K562 (cell line): ENCODE data around the gene ASPHD2. TPM values are rescaled to one million over a fixed set of nuclear protein-coding genes. Genes with fewer than 3 reads are reported as not detected.
A peak's percentile ranks its signal among the peaks of the same experiment; 100 is the strongest.

Experiments used
- ATAC-seq: fragments of 200-7000 bp; cut with Tn5 transposase; 3 replicates; pipeline ENCODE4 v1.9.1; 2020; ENCODE audit warnings: moderate library complexity
- BruUV-seq: library from RNA; stranded (reverse); fragments of 400-500 nt; replicated peaks from 2 replicates; lab custom pipeline; 2021; lab: Mats Ljungman, UMichigan
- CTCF ChIA-PET: fragments of 300-600 bp; formaldehyde crosslinking; extraction: SDS; loops from one replicate; lab custom pipeline; 2021; ENCODE audit warnings: low intra/inter-chr PET ratio; lab: Yijun Ruan, JAX
- POLR2A ChIA-PET: fragments of 300-600, 350-650 bp; sonication (Branson Sonifier 250); formaldehyde crosslinking; extraction: SDS; loops from one replicate; lab custom pipeline; 2021; ENCODE audit warnings: antibody characterized with exemption, inconsistent platforms; lab: Yijun Ruan, JAX
- DNase-seq, 4 experiments: peaks; one replicate each; pipeline versions ENCODE4 v3.0.0 to v3.0.0-alpha.2; 2011 to 2018; ENCODE audit warnings: low spot score in 3 of 4, mixed read lengths in 3 of 4; ENCODE audit errors: extremely low read depth in 1 of 4
- FAIRE-seq: peaks from 2 replicates; lab custom pipeline; 2011; peaks lifted over from hg19 to GRCh38; lab: Jason Lieb, UNC
- H2AFZ ChIP-seq: 2 replicates; pipeline ENCODE4 v1.6.0; 2011; ENCODE audit warnings: low read depth, low read length, control low read depth, inconsistent platforms
- H3K27ac ChIP-seq: fragments of 200-600 bp; 3 replicates; pipeline ENCODE4 v1.8.0; 2011; ENCODE audit warnings: low read depth, mild to moderate bottlenecking, control low read depth, inconsistent platforms, low read length, moderate library complexity, mixed read lengths; ENCODE audit errors: extremely low read depth
- H3K27me3 ChIP-seq, 2 experiments: fragments of 300-600 bp in 1 of 2; 2 replicates in 1 of 2; 3 replicates in 1 of 2; pipeline versions ENCODE4 v1.6.0 to v1.8.0; 2011; ENCODE audit warnings: inconsistent platforms in 2 of 2, low read length in 2 of 2, mild to moderate bottlenecking in 1 of 2, mixed read lengths in 1 of 2, moderate library complexity in 1 of 2; ENCODE audit not compliant: control insufficient read depth in 2 of 2, insufficient read depth in 2 of 2
- H3K36me3 ChIP-seq: fragments of 300-600 bp; 3 replicates; pipeline ENCODE4 v1.8.0; 2011; ENCODE audit warnings: mild to moderate bottlenecking, low read length, inconsistent platforms; ENCODE audit not compliant: control insufficient read depth, insufficient read depth
- H3K4me1 ChIP-seq, 2 experiments: fragments of 200-600 bp in 1 of 2; replicated peaks in 1 of 2; 2 replicates in 1 of 2; 3 replicates in 1 of 2; pipeline versions ENCODE4 v1.5.1 to v1.8.0; 2011; ENCODE audit warnings: inconsistent platforms in 2 of 2, low read length in 2 of 2, mild to moderate bottlenecking in 1 of 2, mixed read lengths in 1 of 2, moderate library complexity in 1 of 2; ENCODE audit not compliant: control insufficient read depth in 2 of 2, insufficient read depth in 2 of 2
- H3K4me2 ChIP-seq: 2 replicates; pipeline ENCODE4 v1.6.1; 2011; ENCODE audit warnings: low read length, control low read depth, inconsistent platforms, mixed read lengths; ENCODE audit not compliant: insufficient read depth
- H3K4me3 ChIP-seq: fragments of 200-600 bp; sonication (generic), shearing (Covaris generic); 2 replicates; pipeline ENCODE4 v1.5.1; 2016; ENCODE audit warnings: control low read depth, inconsistent platforms
- H3K79me2 ChIP-seq: fragments of 200-600 bp; 3 replicates; pipeline ENCODE4 v1.8.0; 2011; ENCODE audit warnings: low read length, inconsistent platforms; ENCODE audit not compliant: control insufficient read depth, insufficient read depth
- H3K9ac ChIP-seq, 2 experiments: 2 replicates each; pipeline versions ENCODE4 v1.6.0 to v1.6.1; 2011; ENCODE audit warnings: low read depth in 2 of 2, low read length in 2 of 2, control low read depth in 1 of 2, inconsistent platforms in 1 of 2, mild to moderate bottlenecking in 1 of 2, mixed read lengths in 1 of 2; ENCODE audit not compliant: insufficient read depth in 1 of 2
- H3K9me1 ChIP-seq: one replicate; pipeline ENCODE4 v1.6.0; 2011; ENCODE audit warnings: inconsistent platforms, mild to moderate bottlenecking, low read length, moderate library complexity; ENCODE audit not compliant: control insufficient read depth, insufficient read depth
- H3K9me3 ChIP-seq: replicated peaks from 2 replicates; pipeline ENCODE4 v1.5.1; 2011; ENCODE audit warnings: low read depth, low read length, inconsistent platforms; ENCODE audit not compliant: control insufficient read depth, insufficient read depth
- H4K20me1 ChIP-seq: replicated peaks from 2 replicates; pipeline ENCODE4 v1.6.1; 2011; ENCODE audit warnings: low read length, inconsistent platforms, mixed read lengths; ENCODE audit not compliant: control insufficient read depth, insufficient read depth
- CBX3 ChIP-seq, 2 experiments: IDR thresholded peaks; 1 replicate in 1 of 2; 2 replicates in 1 of 2; pipeline ENCODE4 v1.6.1; 2012; ENCODE audit warnings: inconsistent platforms in 2 of 2, low read length in 2 of 2, borderline replicate concordance in 1 of 2, control low read depth in 1 of 2
- ETS2 ChIP-seq: IDR thresholded peaks from 2 replicates; pipeline ENCODE4 v1.6.1; 2016; ENCODE audit warnings: borderline replicate concordance, missing genetic modification characterization, mild to moderate bottlenecking, moderate library complexity, missing compliant biosample characterization; ENCODE audit not compliant: poor library complexity, severe bottlenecking
- GABPB2 ChIP-seq: fragments of 250-450 bp; sonication (Bioruptor Pico); conservative IDR thresholded peaks from 2 replicates; pipeline ENCODE4 v1.5.1; 2021; ENCODE audit warnings: mild to moderate bottlenecking
- HOMEZ ChIP-seq: fragments of 250-450 bp; sonication (Bioruptor Pico); IDR thresholded peaks from 2 replicates; pipeline ENCODE4 v1.4.0; 2020; ENCODE audit warnings: mild to moderate bottlenecking, moderate library complexity
- JUND ChIP-seq, 2 experiments: IDR thresholded peaks; 2 replicates in 1 of 2; 3 replicates in 1 of 2; pipeline ENCODE4 v1.6.1; 2011; ENCODE audit warnings: borderline replicate concordance in 2 of 2, low read depth in 2 of 2, low read length in 2 of 2, improper control_type of control experiment in 1 of 2, missing biosample characterization in 1 of 2, missing genetic modification characterization in 1 of 2, missing genetic modification reagents in 1 of 2
- NFRKB ChIP-seq: fragments of 450-650 bp; IDR thresholded peaks from 2 replicates; pipeline ENCODE4 v1.6.1; 2016; ENCODE audit warnings: low read depth
- NFYB ChIP-seq: IDR thresholded peaks from 2 replicates; pipeline ENCODE4 v1.6.1; 2011; ENCODE audit warnings: mild to moderate bottlenecking, moderate library complexity; ENCODE audit not compliant: insufficient read length; ENCODE audit errors: extremely low read depth
- RHOXF2B ChIP-seq: fragments of 250-450 bp; sonication (Bioruptor Pico); conservative IDR thresholded peaks from 2 replicates; pipeline ENCODE4 v1.5.1; 2021
- SRSF9 ChIP-seq: fragments of 200-400 bp; formaldehyde crosslinking; IDR thresholded peaks from 2 replicates; pipeline ENCODE4 v1.6.1; 2017; ENCODE audit warnings: low read depth, low read length, borderline replicate concordance
- STAG1 ChIP-seq: sonication (generic); formaldehyde crosslinking; IDR thresholded peaks from 2 replicates; pipeline ENCODE4 v1.5.0; 2020; ENCODE audit warnings: missing genetic modification reagents, borderline replicate concordance
- ZBTB26 ChIP-seq: fragments of 450-650 bp; formaldehyde crosslinking; IDR thresholded peaks from 2 replicates; pipeline ENCODE4 v1.4.0; 2022; ENCODE audit warnings: missing genetic modification characterization
- ZC3H8 ChIP-seq: fragments of 450-650 bp; IDR thresholded peaks from 2 replicates; pipeline ENCODE4 v1.6.1; 2017
- WGBS: fragments of 100-300 bp; shearing (Covaris generic); methylation state at CpG from one replicate; pipeline ENCODE4 v1.1.6; 2016; ENCODE audit warnings: low coverage, mixed read lengths; ENCODE audit not compliant: insufficient coverage; ENCODE audit errors: missing lambda C conversion rate; 5-methylcytosine and 5-hydroxymethylcytosine counted together
- in situ Hi-C: fragments of 300-500 bp; cut with MboI; formaldehyde crosslinking; loops from 4 replicates; pipeline ENCODE4 v1.15.0; 2018; ENCODE audit warnings: inconsistent platforms, mixed read lengths
- intact Hi-C: fragments of 100-400 bp; cut with micrococcal nuclease; formaldehyde crosslinking; loops from 2 replicates; pipeline ENCODE4 v1.14.2; 2022
- polyA plus RNA-seq, 8 experiments: library from polyadenylated mRNA; depleted of rRNA in 4 of 8; stranded (reverse) in 5 of 8; unstranded in 3 of 8; fragments of >200 nt; fragmentation: Nextera tagmentation in 2 of 8; fragmentation: Illumina TruSeq in 1 of 8; extraction: Ambion mirVana in 2 of 8; extraction: Trizol in 1 of 8; gene quantifications; 2 replicates each; pipeline versions ENCODE4 v1.2.1 to v1.2.3, GENCODE V29; 2011 to 2014; ENCODE audit warnings: inconsistent platforms in 1 of 8, missing spikeins in 1 of 8
- total RNA-seq, 7 experiments: library from RNA; depleted of rRNA in 6 of 7; stranded (reverse); fragments of >200 nt in 6 of 7; fragmentation: Illumina TruSeq in 2 of 7; extraction: Trizol in 2 of 7; gene quantifications; 2 replicates each; pipeline versions ENCODE4 v1.2.1 to v1.2.3, GENCODE V29; 2011 to 2021; ENCODE audit warnings: low replicate concordance in 1 of 7

The ASPHD2 gene
- total and polyA plus RNA-seq, 9 of the 15 experiments (the other 6 are each of a cell fraction or from before 2014, with no cell fraction given), result 0.18 to 0.64 (median 0.36) TPM

GRCh38 chr22:26416256-26416655, 12.8 kb upstream of the ASPHD2 start:
- CTCF ChIA-PET, result no interaction called here
- TF ChIP-seq NFYB (no peak), GABPB2 (CRISPR knock-in tag) (no peak), STAG1 (CRISPR knock-in tag) (no peak)
- no peaks in the 10 kb centered on the region for H3K79me2 ChIP-seq
- FAIRE-seq (no peak), ATAC-seq (no peak), DNase-seq (no peak)
- in situ Hi-C loops (no loop called here), intact Hi-C loops (no loop called here)
- H3K9me3 ChIP-seq, result no peaks in the 10 kb centered on the region
- POLR2A ChIA-PET, result interaction anchor here (0.8 kb wide), 1 partner anchor 11 kb away, joined by 4 read pairs; no protein-coding TSS in a partner anchor
- 0 out of 5 replicates have a peak, but pooled peaks cover 2 to 4% of the 10 kb centered on the region in 2 experiments for H3K27me3 ChIP-seq
- no peaks in the 10 kb centered on the region for H3K36me3 ChIP-seq
- no peaks in the 10 kb centered on the region for H4K20me1 ChIP-seq
- BruUV-seq, result no TSS peak
- no peak overlapping the region for H3K4me2 ChIP-seq
- H3K9ac ChIP-seq, result no peak overlapping the region
- H3K4me3 ChIP-seq, result no peak overlapping the region
- H2AFZ ChIP-seq, result no peak overlapping the region
- H3K4me1 ChIP-seq, result no peaks in the 10 kb centered on the region
- H3K9me1 ChIP-seq, result no peaks in the 10 kb centered on the region
- WGBS, result 0% methylated on average over 3 of the region's 4 CpGs
- no peak overlapping the region for H3K27ac ChIP-seq

GRCh38 chr22:26416670-26417276, 12.3 kb upstream of the ASPHD2 start:
- ATAC-seq, result no peak
- Histone ChIP-seq H3K4me3 (no peak overlapping the region), H2AFZ (no peak overlapping the region), H4K20me1 (no peaks in the 10 kb centered on the region), H3K9ac (no peak overlapping the region), H3K27ac (no peak overlapping the region), H3K9me3 (no peaks in the 10 kb centered on the region), H3K9me1 (no peaks in the 10 kb centered on the region), H3K4me2 (no peak overlapping the region), H3K36me3 (no peaks in the 10 kb centered on the region), H3K79me2 (no peaks in the 10 kb centered on the region), H3K27me3 (0 out of 5 replicates have a peak, but pooled peaks cover 2 to 4% of the 10 kb centered on the region in 2 experiments), H3K4me1 (no peaks in the 10 kb centered on the region)
- 0% methylated on average over 7 of the region's 9 CpGs for WGBS
- ChIA-PET CTCF (no interaction called here), POLR2A (interaction anchor here (0.8 kb wide), 1 partner anchor 12 kb away, joined by 4 read pairs; no protein-coding TSS in a partner anchor)
- DNase-seq, result no peak
- intact Hi-C loops, result no loop called here
- in situ Hi-C loops, result no loop called here
- FAIRE-seq, result no peak
- BruUV-seq, result no TSS peak
- TF ChIP-seq SRSF9 (no peak), HOMEZ (CRISPR knock-in tag) (no peak), ZBTB26 (CRISPR knock-in tag) (no peak), RHOXF2B (CRISPR knock-in tag) (no peak), NFRKB (no peak), CBX3 (IDR thresholded peaks at IDR 0.05; ENCODE audit: borderline replicate concordance in 1 of 2, low read length in 2 of 2) (no peak), ETS2 (tag) (no peak), JUND (IDR thresholded peaks at IDR 0.05; ENCODE audit: borderline replicate concordance, low read depth, low read length) (peak; percentile 60; the same call in 1 of the 2 replicates), JUND (tag; IDR thresholded peaks at IDR 0.05; ENCODE audit: borderline replicate concordance, low read depth, low read length) (peak; percentile 77; the same call in 2 of the 3 replicates), ZC3H8 (no peak)
